GM18861 (cell line): Measurements from ENCODE around the gene TFAP2C.
"Not testable (repeated sequence)": the region's sequence is repeated elsewhere in the genome, so short reads cannot be mapped to it uniquely, and the experiment has no call there.

ENCODE experiments used
- ATAC-seq: cut with Tn5 transposase; IDR thresholded peaks from one replicate; pipeline ENCODE4 v1.9.1; 2021; ENCODE audit not compliant: unreplicated experiment

The TFAP2C gene

DNA sequence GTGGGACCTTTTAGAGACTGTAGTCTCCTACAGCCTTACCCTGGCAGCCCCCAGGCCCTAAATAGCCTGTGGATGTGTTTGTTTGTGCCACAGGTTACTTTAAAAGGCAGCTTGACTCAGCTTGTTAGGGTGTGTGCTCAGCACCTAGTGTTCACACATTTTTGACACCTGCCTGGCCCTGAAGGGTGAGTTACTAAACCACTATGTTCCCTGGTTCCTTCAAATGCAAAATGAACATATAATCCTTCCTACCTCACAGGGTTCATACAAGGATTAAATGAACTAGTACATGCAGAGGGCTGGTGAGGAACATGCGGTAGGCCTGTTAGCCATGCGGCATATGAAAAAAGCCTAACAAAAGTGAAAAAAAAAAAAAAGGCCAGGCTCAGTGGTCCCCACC lies 14.9 kb upstream of the TFAP2C start:
- no peak for ATAC-seq

DNA sequence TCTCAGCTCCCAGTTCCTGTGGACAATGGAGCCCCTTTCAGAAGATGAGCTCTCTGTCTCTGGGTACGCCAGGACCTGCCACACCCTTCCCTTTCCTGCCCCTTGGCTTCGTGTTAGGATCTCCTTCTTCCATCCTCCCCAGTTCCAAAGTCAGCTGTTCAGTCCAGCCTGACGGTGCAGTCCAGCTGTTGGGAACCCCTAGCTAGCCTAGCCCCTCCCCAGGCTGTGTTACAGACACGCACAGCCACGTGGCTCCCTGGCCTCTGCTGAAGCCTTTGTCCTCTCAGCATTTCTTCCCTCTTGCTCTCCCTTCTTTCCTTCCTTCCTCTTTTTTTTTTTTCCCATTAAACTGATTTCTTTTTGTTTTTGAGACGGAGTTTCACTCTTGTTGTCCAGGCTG lies 12.4 kb upstream of the TFAP2C start:
- ATAC-seq, result no peak

DNA sequence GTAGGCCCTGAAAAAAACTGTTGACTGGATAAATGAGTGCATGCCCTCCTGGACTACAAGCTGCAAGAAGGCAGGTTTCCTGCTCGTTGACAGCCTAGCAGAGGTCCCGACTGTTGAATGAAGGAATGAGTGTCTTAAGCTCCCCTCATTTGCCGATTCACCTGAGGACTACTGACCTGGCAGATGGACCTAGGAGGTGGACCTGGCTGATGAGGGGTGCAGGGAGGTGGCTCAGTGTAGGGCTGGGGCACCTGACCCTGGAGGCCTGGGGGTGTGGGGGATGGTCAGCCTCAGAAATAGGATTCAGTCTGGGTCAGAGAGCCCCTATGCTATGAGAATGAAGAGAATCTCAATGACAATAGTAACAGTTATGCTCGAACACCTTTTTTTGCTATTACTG lies 11.6 kb upstream of the TFAP2C start:
- ATAC-seq, result no peak

DNA sequence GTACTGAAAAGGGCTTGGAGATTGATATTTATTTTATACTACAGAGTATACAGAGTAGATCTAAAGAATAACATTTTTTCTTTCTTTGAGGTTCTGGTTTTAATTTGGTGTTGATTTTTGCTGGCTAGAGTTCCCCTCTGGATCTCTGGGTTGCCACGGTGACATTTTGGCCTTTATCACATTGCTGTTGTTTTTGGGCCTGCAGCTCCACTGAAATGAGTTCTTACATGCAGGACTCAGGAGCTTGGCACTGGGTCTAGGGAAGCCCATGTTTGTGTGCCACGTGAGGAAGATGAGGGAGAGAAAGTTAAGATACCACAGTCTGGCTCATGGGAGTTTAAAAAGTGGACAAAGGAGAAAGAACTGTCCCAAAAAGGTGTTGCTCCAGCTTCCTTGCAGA lies 7.4 kb upstream of the TFAP2C start:
- ATAC-seq, result no peak

DNA sequence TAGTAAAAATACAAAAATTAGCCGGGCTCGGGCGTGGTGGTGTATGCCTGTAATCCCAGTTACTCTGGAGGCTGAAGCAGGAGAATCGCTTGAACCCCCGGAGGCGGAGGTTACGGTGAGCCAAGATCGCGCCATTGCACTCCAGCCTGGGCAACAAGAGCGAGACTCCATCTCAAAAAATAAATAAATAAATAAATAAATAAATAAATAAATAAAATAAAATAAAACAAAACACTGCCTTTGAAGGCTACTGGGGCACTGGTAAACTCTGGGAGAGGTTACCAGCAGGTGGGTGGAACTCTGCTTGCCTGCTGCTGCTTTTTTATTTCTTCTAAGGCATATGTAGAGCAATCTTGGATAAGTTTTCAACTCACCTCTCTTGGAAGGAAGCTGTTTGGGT lies 5.2 kb upstream of the TFAP2C start:
- not testable (repeated sequence) for ATAC-seq

DNA sequence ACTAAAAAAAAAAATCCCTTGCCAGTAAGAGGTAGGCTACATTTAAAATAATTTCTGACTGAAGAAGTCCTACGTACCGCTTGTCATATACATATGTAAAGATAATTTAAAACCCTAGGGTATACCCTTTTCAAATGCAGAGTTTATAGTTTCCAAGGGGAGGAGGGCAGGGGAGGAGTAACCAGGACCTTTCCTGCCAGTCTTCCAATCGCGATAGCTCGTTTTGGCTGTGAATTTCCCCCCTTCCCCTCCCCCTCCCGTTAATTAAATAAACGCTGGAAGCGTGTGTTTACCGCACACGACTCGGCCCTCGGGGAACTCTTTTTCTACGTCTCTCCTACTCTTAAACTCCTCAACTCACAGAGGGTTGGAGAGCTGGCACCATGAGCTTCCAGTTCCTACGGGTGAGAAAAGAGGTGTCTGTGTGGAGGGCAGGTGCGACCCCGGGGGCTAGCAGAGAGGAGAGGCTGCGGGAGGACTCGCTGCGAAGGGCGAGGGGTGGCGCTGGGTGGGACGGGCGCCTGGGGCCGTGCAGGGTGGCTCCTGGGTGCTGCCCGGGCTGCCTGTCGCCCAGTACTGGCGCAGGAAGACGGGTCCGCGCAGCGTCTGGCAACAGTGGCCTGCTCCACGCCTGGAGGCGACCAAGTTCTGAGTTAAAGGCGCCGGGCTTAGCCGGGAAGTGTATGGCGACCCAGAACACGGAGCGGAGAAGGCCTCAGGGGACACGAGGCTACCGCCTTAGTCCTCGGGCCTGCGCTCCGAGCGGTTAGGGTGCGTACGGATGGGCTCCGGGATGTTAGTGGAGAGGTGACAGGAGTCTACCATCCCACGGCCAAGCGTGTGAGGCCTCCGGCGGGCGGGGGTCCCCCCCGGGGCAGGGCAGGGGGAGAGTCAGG lies 4.1 kb upstream of the TFAP2C start:
- ATAC-seq, result no peak

DNA sequence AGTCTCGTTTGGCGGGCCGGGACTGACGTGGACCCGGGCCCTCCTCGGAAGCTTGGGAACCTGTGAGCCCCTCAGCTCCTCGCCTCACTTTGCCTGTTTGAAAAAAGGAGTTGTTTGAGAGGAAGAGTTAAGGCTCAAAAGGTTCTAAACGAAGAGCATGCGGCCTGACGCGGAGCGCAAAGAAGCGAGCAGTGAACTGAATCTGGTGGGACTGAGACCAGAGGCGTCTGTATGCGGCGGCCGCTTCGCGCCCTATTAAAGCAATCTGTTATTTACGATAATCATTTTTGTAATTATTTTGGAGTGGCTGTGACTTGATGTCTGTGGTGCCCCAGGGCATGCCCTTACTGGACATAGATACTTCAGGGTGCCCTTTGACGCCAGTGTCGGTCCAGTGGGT lies 3.3 kb upstream of the TFAP2C start:
- ATAC-seq, result no peak

DNA sequence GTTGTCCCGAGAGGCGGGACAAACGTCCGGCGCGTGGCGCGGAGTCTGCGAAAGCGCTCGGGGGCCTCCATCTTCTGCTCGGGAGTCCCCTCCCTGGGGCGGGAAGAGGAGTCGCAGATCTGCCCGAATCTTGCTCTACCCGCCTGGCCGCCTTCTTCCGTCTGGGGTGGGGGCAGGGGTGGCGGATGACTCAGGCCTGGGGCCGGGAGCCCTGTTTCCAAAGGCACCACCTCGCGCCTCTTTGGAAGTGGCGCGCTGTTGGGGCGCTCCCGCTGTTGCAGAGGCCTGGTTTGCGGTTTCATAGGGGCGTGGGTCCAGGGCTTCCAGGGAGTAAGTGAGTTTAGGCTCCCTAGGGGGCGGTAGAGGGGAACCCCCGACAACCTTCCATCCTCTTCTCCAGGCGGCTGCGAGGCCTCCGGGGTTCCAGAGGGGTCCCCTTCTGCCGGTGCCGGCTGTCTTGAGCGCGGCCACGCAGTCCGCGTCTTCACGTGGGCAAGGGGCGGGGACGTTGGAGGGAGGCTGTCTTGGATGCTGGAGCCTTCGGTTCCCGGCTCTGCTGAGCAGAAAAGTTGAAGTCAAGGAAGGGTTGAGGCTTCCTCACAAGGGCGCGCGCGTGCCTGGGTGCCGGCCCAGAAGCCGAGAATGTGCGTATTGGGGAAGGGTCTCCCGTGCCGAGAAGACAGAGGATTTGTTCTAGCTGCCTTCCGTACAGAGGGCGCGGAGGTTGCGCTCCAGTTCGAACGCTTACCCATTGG lies 2.6 kb upstream of the TFAP2C start:
- no peak for ATAC-seq

DNA sequence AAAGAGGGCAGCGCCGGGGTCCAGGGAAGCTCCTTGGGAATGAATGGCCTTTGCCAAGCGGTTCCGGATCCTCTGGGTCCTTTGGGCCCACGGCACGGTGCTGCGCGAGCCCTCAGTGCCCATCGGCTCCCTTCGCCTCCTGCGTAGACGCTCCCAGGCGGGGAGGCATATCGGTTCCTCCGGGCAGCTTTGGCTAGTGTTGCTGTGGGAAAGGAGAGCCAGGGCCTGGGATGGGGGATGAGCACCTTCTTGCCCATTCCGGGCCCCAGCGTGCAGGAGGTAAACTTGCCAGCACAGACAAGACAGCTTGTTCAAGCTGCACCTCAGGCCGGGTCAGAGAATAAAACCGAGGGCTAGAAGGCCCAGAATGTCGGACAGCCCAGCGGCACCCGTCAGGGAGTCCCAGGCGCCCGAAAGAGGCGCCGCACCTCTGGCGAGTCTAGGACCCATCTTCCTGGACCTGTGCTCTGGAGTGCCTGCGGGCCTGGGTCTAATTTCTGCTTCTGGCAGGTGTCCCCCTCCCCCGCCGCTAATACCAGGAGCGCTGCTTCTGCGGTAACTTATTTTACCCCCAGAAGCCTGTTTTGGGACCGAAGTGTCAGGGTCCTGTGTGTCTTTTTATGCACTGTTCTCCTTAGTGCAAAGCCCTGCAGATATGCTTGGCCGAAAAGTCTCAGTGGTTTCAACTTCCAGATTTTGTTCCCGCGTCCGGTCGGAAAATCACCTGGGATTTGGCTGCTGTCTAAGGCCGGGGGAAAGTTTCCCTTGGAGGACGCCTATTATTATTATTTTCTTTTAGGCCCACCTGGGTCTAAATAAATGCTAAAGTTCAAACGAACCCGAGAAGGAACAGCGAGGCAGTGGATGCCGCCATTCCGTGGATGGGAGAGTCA lies 1.7 kb upstream of the TFAP2C start:
- no peak for ATAC-seq

DNA sequence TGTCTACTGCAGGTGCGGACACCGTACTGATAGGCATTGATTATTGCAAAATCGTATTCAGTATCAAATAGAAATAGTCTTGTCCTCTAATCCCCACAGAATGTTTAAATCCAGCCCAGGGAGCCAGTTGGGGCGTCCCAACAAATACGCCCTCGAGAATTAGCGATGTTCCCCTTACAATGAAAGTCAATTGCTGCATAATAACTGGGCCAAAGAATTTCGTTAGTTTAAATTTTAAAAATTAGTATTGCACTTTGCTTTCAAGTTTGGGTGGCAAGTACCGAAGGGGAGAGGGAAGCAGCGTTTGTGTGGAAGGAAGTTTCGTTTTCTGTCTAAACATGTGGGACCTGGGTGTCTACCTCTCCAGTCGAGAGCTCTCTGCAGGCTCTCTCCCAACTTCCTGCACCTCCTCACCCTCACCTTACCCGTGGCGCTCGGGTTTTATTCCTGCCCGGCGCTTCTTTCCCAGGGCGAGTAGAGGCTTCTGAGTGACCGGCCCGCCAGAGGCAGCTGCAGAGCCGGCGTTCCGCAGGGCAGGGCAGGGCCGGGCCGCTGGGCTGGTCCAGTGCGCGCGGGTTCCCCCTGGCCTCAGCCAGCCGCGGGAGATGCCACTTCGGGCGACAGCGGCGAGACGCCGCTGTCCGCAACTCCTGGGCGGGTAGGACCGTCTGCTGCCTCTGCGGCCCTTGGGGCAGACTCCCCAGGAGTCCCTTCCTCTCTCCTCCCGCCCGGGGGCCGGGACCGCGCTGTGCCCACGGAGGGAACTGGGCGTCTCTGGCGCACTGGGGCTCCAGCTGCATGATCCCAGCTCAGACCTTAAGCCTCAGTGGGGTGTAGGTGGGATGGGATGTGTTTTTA lies 862 bp upstream of the TFAP2C start:
- no peak for ATAC-seq

DNA sequence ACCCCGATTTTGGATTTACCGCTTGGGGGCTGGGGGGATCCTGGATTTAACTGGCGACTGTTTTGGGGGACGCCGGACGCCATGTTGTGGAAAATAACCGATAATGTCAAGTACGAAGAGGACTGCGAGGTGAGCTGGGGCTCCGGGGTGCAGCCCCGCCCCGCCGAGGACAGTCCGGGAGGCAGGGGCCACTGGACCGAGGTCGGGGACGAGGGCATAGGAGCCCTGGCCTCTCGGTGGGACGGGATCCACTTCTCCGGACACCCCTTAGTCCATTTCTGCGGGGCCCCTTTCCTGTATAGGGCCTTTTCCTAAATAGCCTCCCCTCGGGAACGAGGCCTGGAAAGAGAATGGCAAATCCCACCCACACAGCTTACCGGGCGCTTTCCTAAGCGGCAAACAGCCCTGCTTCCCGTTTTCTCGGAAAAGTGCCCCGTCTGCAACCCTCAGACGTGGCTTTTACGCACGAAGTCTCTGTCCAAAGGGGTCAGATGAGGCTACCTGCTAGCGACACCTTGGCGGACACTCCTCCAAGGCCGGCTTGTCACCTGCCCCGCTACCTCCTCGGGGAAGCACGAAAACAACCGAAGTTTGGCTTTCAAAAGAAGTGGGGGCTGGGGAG lies 469 bp downstream of the TFAP2C start:
- ATAC-seq, result no peak

DNA sequence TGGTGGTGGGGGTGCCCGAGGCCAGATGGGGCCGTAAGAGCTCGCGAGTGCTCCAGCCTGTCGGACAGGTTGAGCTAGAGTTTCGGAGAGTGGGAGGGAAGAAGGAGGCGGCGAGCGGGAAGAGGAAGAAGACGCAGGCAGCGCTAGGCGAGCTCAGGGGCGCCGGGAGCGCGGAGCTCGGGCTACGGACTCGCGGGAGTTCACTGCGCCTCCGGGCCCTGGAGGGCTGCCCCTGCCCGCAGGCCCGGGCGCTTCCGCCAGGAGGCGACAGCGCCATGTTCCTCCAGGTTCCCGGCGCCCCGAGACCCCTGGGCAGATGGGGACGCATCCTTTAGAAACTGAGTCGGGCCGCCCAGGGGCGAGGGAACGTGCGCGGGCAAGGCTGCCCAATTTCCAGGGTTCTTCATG lies 984 bp downstream of the TFAP2C start:
- no peak for ATAC-seq

DNA sequence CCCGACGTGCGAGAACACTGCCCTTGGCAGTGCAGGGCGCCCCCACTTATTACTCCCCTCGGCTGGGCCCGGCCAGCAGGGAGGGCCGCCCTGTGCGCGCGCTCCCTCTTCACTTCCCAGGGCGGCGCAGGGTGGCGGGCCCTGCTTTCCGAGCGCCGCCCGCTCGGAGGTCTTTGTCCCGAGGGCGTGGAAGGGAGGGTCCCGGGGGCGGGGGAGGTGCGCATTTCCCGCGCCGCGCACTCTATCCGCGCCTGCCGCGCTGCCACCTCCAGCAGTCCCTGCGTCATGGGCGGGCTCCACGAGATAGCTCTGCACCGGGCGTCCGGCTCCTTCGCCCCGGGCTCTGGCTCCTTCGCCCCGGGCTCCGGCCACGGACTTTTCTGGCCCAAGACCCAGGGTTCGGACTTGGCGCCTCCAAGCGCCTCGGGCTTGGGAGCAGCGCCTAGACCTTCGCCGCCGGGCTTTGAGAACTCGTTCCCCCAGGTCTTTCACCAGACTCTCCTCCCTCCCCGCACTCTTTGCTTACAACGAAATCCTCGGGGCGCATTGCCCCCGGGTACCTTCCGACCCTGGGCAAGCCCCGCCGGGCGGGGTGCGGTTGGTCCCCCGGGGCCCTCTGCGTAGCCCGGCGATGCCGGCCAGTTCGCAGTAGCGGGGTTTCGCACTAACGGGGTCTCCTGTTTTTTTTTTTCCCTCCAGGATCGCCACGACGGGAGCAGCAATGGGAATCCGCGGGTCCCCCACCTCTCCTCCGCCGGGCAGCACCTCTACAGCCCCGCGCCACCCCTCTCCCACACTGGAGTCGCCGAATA lies 1.6 kb downstream of the TFAP2C start:
- ATAC-seq, result no peak

DNA sequence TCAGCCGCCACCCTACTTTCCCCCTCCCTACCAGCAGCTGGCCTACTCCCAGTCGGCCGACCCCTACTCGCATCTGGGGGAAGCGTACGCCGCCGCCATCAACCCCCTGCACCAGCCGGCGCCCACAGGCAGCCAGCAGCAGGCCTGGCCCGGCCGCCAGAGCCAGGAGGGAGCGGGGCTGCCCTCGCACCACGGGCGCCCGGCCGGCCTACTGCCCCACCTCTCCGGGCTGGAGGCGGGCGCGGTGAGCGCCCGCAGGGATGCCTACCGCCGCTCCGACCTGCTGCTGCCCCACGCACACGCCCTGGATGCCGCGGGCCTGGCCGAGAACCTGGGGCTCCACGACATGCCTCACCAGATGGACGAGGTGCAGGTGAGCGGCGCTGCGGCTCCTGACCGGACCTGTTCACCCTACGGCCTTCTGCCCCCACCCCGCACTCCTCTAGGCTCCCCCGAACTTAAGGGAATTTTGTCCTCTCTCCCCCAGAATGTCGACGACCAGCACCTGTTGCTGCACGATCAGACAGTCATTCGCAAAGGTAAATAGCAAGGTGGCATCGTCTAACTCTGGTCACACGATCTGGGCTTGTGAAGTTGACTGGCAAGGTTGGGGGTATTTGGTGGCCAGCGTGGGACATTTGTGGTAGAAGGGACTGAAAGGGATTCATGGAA lies 2.3 kb downstream of the TFAP2C start:
- no peak for ATAC-seq

DNA sequence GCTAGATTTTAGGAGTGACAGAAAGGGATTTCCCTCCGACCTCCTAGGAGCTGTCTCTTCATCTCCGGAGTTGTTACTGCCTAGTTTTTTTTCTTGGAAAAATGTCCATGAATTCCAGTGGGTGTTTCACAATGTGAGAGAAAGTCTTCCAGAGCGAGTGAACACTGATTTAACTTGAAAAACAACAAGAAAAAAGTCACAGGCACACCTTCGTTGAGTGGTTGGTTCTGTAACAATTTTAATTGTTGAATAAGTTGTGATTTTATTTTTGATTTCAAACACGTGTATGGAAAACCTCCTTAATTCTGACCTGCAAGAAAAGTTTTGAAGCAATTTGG lies 2.9 kb downstream of the TFAP2C start:
- no peak for ATAC-seq

DNA sequence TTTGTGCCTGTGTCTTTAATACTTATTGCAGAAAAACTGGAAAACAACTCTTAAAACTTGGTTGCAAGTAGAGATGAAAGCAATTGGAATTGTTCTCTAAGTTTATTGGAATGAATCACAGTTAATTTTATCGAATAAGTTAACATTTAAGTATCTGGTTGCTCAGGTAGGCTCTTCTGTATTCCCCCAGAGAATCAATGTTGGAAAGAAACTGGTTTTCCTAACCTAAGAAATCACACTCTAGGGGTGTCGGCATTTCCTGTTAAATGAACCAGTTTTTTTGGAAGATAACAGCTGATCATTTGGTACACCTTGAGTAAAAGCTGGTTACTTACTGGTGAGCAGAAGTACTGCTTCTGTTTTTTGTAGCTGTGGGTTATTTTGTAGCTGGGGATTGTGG lies 5.2 kb downstream of the TFAP2C start:
- ATAC-seq, result no peak

DNA sequence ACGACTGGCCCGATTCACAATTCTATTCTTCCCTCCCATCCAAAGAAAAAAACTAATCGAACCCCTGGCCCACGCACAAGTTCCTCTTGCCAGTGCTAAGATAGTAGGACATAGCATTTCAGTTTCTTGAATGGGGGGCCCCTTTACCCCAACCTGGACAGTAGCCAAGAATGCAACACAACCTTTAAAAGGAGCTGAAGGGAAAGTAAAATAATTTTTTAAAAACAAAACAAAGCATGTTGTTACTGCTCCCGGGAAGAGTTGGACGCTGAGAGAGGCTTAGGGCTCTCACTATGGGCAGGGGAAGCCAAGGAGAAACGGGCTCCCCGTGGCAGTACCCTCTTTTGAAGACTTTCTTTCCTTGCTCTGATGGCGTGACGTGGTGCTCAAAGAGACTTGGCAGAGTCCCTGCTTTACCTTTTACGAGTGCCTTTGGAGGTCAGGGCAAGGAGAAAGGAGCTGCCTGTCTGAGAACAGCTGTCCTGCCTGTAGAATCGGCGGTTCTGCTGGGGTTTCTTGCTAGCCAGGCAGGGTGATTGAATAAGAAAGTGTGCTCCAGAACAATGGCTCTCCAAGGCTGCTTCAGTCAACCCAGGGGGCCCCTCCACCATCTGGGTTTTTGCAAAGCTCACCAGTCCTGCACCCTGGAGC lies 5.8 kb downstream of the TFAP2C start:
- no peak for ATAC-seq

DNA sequence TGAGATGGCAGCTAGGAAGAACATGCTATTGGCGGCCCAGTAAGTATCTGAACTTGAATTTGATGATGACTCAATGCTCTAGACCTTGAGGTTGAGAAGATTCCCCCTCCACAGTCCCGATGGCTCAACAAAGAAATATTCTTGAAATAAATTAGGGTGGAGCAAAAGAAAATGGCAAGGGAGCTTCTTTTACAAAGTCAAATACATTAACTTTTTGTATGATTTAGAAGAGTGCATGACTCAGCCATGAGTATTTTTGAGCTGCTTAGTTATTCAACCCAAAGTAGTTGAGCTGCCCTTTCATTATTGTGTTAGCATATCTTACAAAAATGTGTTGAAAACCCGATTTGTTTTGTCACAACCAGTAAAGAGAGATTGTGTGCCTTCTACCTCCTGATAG lies 7.6 kb downstream of the TFAP2C start:
- no peak for ATAC-seq
